AG10803 (cell line): ENCODE results near the gene COL4A1.

Experiments used
- DNase-seq: peaks from one replicate; pipeline ENCODE4 v3.0.0; 2010; ENCODE audit warnings: low read depth
- H3K4me3 ChIP-seq: 2 replicates; pipeline ENCODE4 v1.5.1; 2011; ENCODE audit warnings: mild to moderate bottlenecking, low read length, control low read depth
- CTCF ChIP-seq: conservative IDR thresholded peaks from 2 replicates; pipeline ENCODE4 v1.5.1; 2011; ENCODE audit warnings: mild to moderate bottlenecking, low read length, control low read depth, inconsistent platforms

The COL4A1 gene

DNA sequence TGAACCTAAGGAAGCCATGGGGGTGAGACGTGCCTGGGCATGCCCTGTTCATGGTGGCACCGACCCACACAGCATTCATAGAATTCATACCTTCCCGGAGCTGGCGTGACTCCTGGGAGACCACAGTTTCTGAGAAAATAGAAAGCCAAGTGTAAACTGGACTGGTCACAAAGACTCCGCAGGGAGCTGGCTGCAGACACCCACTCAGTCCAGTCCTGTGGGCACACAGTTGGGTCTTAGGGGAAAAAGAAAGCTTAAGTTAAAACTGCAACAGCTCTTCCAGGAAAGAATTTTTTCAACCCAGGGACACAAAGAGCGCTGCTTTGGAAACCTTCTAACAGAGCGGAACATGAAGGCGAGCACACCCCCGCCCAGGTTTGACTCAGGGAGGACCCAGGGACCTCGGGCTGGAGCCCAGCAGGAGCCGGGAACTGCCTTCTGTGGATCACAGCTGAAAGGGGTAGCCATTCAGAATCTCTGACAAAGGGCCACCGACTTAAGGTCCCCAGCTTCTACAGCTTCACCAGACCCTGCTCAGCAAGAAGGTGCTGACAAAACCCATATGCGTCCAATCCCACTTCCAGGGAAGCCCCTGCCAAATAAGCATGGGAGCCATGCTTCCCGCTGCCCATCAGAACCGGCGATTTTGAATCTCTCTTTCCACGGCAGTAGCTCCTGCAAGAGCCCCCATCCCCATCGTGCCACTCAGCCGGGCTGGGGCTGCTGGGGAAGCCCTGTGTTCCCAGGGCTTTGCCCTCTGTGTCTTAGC lies 183.7 kb downstream of the COL4A1 start:
- H3K4me3 ChIP-seq: no peak overlapping the region
- no peak for DNase-seq
- no peak for TF ChIP-seq CTCF

DNA sequence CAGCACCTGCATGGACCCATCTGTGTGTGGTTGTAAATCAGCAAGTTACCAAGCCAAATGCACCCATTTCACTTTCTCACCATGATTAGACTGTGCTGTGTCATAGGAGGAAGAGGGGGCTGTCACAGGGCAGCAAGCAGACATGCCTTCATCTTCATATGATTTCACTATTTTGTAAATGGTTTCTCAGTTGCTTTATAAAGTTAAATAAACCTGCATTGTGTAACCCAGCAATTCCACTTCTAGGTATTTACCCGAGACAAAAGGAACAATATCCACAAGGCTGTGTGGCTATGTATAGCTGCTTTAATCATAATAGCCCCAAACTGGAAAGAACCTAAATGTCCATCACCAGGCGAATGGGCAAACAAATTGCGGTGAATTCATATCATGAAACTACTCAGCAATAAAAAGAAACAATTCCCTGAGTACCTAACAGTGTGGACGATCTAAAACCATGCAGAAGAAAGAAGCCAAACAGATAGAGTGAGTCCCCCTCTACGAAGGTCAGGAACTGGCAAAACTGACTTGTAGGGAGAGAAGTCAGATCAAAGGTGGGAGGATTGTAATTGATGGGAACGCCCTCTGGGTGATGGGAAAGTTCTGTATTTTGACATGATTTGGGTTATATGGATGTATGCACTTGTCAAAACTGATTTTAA lies 185.4 kb downstream of the COL4A1 start:
- no peak overlapping the region for H3K4me3 ChIP-seq
- TF ChIP-seq CTCF: no peak
- no peak for DNase-seq

GRCh38 chr13:110119935-110120905 lies 186.7 kb downstream of the COL4A1 start:
- no peak for DNase-seq
- no peak for TF ChIP-seq CTCF
- no peak overlapping the region for H3K4me3 ChIP-seq

- no peak overlapping the region for H3K4me3 ChIP-seq
- no peak for TF ChIP-seq CTCF
- no peak for DNase-seq
Observed at GRCh38 chr13:110118106-110118505, 188.9 kb downstream of the COL4A1 start.

- H3K4me3 ChIP-seq: no peak overlapping the region
- TF ChIP-seq CTCF: peak; percentile 71
- DNase-seq: peak; percentile 89
Observed at GRCh38 chr13:110116072-110116487, 190.9 kb downstream of the COL4A1 start.

DNA sequence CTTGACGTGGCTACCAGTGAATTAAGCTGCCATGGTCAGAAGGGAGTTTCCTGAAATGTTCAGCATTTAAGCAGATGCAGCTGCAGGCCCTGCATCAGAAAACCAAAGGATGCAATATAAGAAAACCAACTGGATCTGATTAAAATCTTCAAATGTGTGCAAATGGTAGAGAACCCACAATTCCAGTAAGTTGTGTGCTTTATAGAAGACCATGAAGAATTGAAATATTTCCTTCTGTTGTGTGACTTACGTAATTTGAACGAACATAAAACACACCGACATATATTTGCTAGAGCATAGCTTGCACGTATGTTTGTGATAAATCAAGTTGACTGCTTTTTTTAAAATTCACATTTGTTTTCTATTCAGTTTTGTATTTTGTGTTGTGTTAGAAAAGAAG lies 191.4 kb downstream of the COL4A1 start:
- H3K4me3 ChIP-seq: no peak overlapping the region
- DNase-seq: peak; percentile 34
- TF ChIP-seq CTCF: no peak
